ENCODE data around the gene PGAP3. TPM values are rescaled to one million over a fixed set of nuclear protein-coding genes. Genes with fewer than 3 reads are reported as not detected.

Gene PGAP3
- total RNA-seq, 2 experiments from 2014 or later: 27.0 to 30.6 TPM

- DNase-seq: no peak
- POLR2A ChIA-PET: no interaction called here
- H3K4me3 Mint-ChIP-seq: no peak overlapping the region
Measured at GRCh38 chr17:39640591-39641031, 47.2 kb downstream of the PGAP3 start.

GRCh38 chr17:39639566-39640458, 48.0 kb downstream of the PGAP3 start:
- ChIA-PET POLR2A (no interaction called here), CTCF (interaction anchor here (0.5 to 3.7 kb wide), 7 partner anchors 8 to 193 kb away, joined by 3 to 30 read pairs (median 4); no protein-coding TSS in a partner anchor)
- Mint-ChIP-seq H3K9me3 (no peaks in the 10 kb centered on the region), H3K27ac (no peak overlapping the region), H3K36me3 (ENCODE audit: low read depth) (peaks cover 7% of the 10 kb centered on the region), H3K4me1 (peaks cover 64% of the 10 kb centered on the region), H3K27me3 (no peaks in the 10 kb centered on the region), H3K4me3 (no peak overlapping the region)
- DNase-seq: no peak

More at GRCh38 chr17:39640591-39641031, 47.2 kb downstream of the PGAP3 start:
- peaks cover 7% of the 10 kb centered on the region for H3K36me3 Mint-ChIP-seq (ENCODE audit: low read depth)
- H3K27me3 Mint-ChIP-seq: no peaks in the 10 kb centered on the region
- H3K4me1 Mint-ChIP-seq: peaks cover 64% of the 10 kb centered on the region
- CTCF ChIA-PET: interaction anchor here (1.0 to 3.7 kb wide), 4 partner anchors 8 to 26 kb away, joined by 3 to 30 read pairs (median 4); no protein-coding TSS in a partner anchor
- H3K9me3 Mint-ChIP-seq: no peaks in the 10 kb centered on the region
- H3K27ac Mint-ChIP-seq: no peak overlapping the region

- Mint-ChIP-seq H3K4me3 (no peak overlapping the region), H3K27ac (no peak overlapping the region), H3K9me3 (no peaks in the 10 kb centered on the region), H3K27me3 (no peaks in the 10 kb centered on the region), H3K36me3 (ENCODE audit: low read depth) (peaks cover 7% of the 10 kb centered on the region), H3K4me1 (peaks cover 67% of the 10 kb centered on the region)
- DNase-seq: no peak
- ChIA-PET POLR2A (no interaction called here), CTCF (interaction anchor here (0.5 to 3.7 kb wide), 7 partner anchors 9 to 192 kb away, joined by 3 to 30 read pairs (median 4); no protein-coding TSS in a partner anchor)
Measured at GRCh38 chr17:39639043-39639442, 48.8 kb downstream of the PGAP3 start.

DNA sequence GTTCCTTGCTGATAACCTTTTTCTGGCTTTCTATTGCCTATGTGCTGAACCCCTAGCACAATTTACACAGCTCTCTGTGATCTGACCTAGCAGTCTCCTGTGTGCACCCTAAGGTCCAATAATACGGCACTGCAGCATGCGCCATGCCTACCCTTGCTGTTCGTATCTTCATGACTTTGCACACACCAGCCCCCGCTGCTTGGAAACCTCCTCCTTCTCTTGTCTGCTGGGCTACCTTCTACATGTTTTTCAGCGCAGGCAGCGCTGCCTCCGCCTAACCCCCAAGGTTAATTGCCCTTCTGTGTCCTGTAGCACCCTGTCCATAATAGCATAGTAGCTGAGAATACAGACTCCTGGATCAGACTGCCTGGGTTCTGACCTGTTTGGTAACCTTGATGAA, 49.5 kb downstream of the PGAP3 start:
- POLR2A ChIA-PET: no interaction called here
- DNase-seq: no peak
- Mint-ChIP-seq H3K36me3 (ENCODE audit: low read depth) (peaks cover 7% of the 10 kb centered on the region), H3K4me3 (peak overlapping the region; percentile 91), H3K9me3 (no peaks in the 10 kb centered on the region), H3K27ac (peak overlapping the region; percentile 89), H3K4me1 (peaks cover 63% of the 10 kb centered on the region), H3K27me3 (no peaks in the 10 kb centered on the region)
- CTCF ChIA-PET: interaction anchor here (1.0 to 3.7 kb wide), 7 partner anchors 10 to 49 kb away, joined by 3 to 30 read pairs (median 4); partner anchors contain the start of gene PGAP3

- H3K27me3 Mint-ChIP-seq: no peaks in the 10 kb centered on the region
- DNase-seq: peak; percentile 91
- peaks cover 52% of the 10 kb centered on the region for H3K4me1 Mint-ChIP-seq
- peak within 1 kb of the TSS; percentile 89 for H3K27ac Mint-ChIP-seq
- H3K4me3 Mint-ChIP-seq: peak within 1 kb of the TSS; percentile 91
- ChIA-PET POLR2A (no interaction called here), CTCF (interaction anchor here (0.5 to 6.7 kb wide), 7 partner anchors 9 to 127 kb away, joined by 3 to 108 read pairs (median 3); partner anchors contain the start of gene PGAP3)
- no peaks in the 10 kb centered on the region for H3K9me3 Mint-ChIP-seq
- peaks cover 7% of the 10 kb centered on the region for H3K36me3 Mint-ChIP-seq (ENCODE audit: low read depth)
Measured at GRCh38 chr17:39636927-39637736, 50.7 kb downstream of the PGAP3 start, which contains the start of gene STARD3. Gene STARD3 (plus strand): TSS chr17:39637144. CDS start chr17:39653532, 16,388 bp downstream.

GRCh38 chr17:39636587-39636926, 51.3 kb downstream of the PGAP3 start:
- CTCF ChIA-PET: interaction anchor here (1.9 to 6.7 kb wide), 2 partner anchors 13 to 18 kb away, joined by 11 to 108 read pairs; no protein-coding TSS in a partner anchor
- Mint-ChIP-seq H3K4me1 (peaks cover 53% of the 10 kb centered on the region), H3K9me3 (no peaks in the 10 kb centered on the region), H3K4me3 (peak overlapping the region; percentile 91), H3K36me3 (ENCODE audit: low read depth) (peaks cover 7% of the 10 kb centered on the region), H3K27me3 (peaks cover 4% of the 10 kb centered on the region), H3K27ac (peak overlapping the region; percentile 89)
- POLR2A ChIA-PET: no interaction called here
- no peak for DNase-seq

DNA sequence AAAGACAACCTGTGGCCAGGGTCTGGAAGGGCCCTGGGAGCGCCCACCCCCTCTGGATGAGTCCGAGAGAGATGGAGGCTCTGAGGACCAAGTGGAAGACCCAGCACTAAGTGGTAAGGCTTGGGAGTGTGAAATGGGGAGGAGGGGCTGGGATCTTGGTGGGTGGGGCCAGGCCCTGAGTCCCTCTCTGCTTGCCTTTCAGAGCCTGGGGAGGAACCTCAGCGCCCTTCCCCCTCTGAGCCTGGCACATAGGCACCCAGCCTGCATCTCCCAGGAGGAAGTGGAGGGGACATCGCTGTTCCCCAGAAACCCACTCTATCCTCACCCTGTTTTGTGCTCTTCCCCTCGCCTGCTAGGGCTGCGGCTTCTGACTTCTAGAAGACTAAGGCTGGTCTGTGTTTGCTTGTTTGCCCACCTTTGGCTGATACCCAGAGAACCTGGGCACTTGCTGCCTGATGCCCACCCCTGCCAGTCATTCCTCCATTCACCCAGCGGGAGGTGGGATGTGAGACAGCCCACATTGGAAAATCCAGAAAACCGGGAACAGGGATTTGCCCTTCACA, 52.2 kb downstream of the PGAP3 start:
- Mint-ChIP-seq H3K36me3 (ENCODE audit: low read depth) (peaks cover 7% of the 10 kb centered on the region), H3K4me1 (peaks cover 54% of the 10 kb centered on the region), H3K27ac (peak overlapping the region; percentile 89), H3K4me3 (peak overlapping the region; percentile 91), H3K27me3 (peaks cover 9% of the 10 kb centered on the region), H3K9me3 (no peaks in the 10 kb centered on the region)
- ChIA-PET POLR2A (no interaction called here), CTCF (interaction anchor here (1.1 to 6.7 kb wide), 5 partner anchors 12 to 199 kb away, joined by 3 to 108 read pairs (median 4); no protein-coding TSS in a partner anchor)
- DNase-seq: no peak

DNA sequence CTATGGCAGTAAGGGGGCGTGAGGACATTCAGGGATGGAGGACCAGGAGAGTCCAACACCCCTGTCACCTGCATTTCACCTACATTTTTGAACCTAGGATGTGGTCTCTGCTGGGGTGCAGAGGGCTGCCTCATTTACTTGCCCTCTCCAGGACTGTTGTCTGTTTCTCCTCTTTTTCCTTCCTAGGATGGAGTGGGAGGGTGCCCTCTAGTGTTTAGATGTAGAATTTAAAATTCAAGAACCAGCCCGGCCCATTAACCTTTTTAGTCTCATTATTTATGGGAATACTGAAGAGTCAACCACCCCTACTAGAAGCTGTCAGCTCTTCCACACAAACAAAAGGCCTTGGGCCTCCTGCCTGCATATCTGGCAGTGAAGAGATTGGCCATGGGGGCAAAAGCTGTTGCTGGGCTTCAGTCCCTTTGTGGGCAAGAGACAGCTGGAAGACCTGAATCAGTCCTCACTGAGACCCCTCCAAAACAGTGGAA, 53.4 kb downstream of the PGAP3 start:
- Mint-ChIP-seq H3K27ac (no peak overlapping the region), H3K4me3 (no peak overlapping the region), H3K4me1 (peaks cover 45% of the 10 kb centered on the region), H3K36me3 (ENCODE audit: low read depth) (peaks cover 7% of the 10 kb centered on the region), H3K9me3 (no peaks in the 10 kb centered on the region), H3K27me3 (peaks cover 9% of the 10 kb centered on the region)
- peak; percentile 31 for DNase-seq
- CTCF ChIA-PET: interaction anchor here (0.7 to 6.7 kb wide), 10 partner anchors 10 to 200 kb away, joined by 3 to 108 read pairs (median 4); no protein-coding TSS in a partner anchor
- POLR2A ChIA-PET: no interaction called here

DNA sequence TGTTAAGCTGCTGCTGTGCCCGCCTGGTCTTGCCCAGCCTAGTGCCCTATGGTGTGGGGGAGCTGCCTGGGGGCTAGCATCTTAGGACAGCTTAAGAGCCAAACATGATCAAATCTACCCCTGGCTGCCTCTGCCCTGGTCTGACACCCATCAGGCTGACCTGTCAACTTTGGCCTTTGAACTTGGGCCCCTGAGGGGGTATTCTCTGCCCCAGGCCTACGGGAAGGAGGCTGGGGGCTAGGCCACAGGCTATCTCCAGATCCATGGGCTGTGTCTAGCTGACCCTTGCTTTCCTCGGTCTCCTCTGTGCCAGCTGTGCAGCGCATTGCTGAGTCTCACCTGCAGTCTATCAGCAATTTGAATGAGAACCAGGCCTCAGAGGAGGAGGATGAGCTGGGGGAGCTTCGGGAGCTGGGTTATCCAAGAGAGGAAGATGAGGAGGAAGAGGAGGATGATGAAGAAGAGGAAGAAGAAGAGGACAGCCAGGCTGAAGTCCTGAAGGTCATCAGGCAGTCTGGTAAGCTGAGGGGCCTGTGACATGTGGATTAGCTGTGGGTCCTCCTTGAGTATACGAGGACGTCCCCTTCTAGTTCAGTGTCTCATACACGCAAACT, 54.2 kb downstream of the PGAP3 start:
- no peak for DNase-seq
- Mint-ChIP-seq H3K27me3 (peaks cover 11% of the 10 kb centered on the region), H3K4me3 (no peak overlapping the region), H3K9me3 (no peaks in the 10 kb centered on the region), H3K36me3 (ENCODE audit: low read depth) (peaks cover 7% of the 10 kb centered on the region), H3K4me1 (peaks cover 38% of the 10 kb centered on the region), H3K27ac (no peak overlapping the region)
- ChIA-PET CTCF (interaction anchor here (0.6 to 6.7 kb wide), 6 partner anchors 10 to 643 kb away, joined by 3 to 108 read pairs (median 4); no protein-coding TSS in a partner anchor), POLR2A (no interaction called here)

GRCh38 chr17:39632153-39632941, 55.5 kb downstream of the PGAP3 start:
- CTCF ChIA-PET: interaction anchor here (0.6 to 6.7 kb wide), 5 partner anchors 9 to 425 kb away, joined by 3 to 108 read pairs (median 5); no protein-coding TSS in a partner anchor
- no peak for DNase-seq
- H3K9me3 Mint-ChIP-seq: no peaks in the 10 kb centered on the region
- H3K27me3 Mint-ChIP-seq: peaks cover 21% of the 10 kb centered on the region
- POLR2A ChIA-PET: interaction anchor here (0.6 kb wide), 2 partner anchors 18 to 655 kb away, joined by 3 to 4 read pairs; no protein-coding TSS in a partner anchor
- H3K27ac Mint-ChIP-seq: no peak overlapping the region
- H3K4me1 Mint-ChIP-seq: peaks cover 26% of the 10 kb centered on the region
- H3K4me3 Mint-ChIP-seq: no peak overlapping the region
- H3K36me3 Mint-ChIP-seq (ENCODE audit: low read depth): no peaks in the 10 kb centered on the region

DNA sequence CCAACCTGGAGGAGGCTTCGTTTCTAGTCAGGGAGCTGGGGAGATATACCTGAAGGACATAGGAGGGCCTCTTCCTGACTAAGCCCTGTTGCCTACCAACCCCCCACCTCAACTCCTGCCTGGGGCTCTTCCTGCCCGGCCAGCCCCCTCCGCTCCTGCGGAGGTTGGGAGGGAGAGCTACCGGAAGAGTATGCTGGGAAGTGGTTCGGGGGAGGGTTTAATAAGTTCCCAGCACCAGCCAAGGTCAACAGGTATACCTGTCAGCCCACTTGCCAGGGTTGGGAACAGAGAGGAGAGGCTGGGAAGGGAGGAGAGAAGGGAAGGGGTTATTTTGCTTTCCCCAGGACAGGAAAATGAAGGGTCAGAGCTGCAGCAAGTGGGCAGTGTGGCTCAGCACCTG, 56.5 kb downstream of the PGAP3 start:
- DNase-seq: no peak
- Mint-ChIP-seq H3K36me3 (ENCODE audit: low read depth) (no peaks in the 10 kb centered on the region), H3K27me3 (peaks cover 26% of the 10 kb centered on the region), H3K27ac (peak overlapping the region; percentile 33), H3K4me3 (no peak overlapping the region), H3K4me1 (peaks cover 24% of the 10 kb centered on the region), H3K9me3 (no peaks in the 10 kb centered on the region)
- ChIA-PET POLR2A (no interaction called here), CTCF (interaction anchor here (0.6 to 6.7 kb wide), 5 partner anchors 8 to 1960 kb away, joined by 3 to 108 read pairs (median 4); partner anchors contain the start of gene PNMT)

Data from activated CD4-positive, alpha-beta T cell treated with anti-CD3 and anti-CD28 coated beads, Interleukin-2, amount 10 ng/mL, durations not matched to agents 7 days and 5 days (primary cell).